Glutamatergic neuron (in vitro differentiated cells): ENCODE measurements around the gene C1orf174. TPM values are rescaled to one million over a fixed set of nuclear protein-coding genes. Genes with fewer than 3 reads are reported as not detected.

Source experiments
- DNase-seq: peaks from one replicate; pipeline ENCODE4 v3.0.0; 2022
- H3K27ac Mint-ChIP-seq: one replicate; pipeline ENCODE4 v1.8.0; 2020; ENCODE audit warnings: mild to moderate bottlenecking, mixed read lengths, inconsistent platforms; ENCODE audit not compliant: unreplicated experiment
- H3K27me3 Mint-ChIP-seq: one replicate; pipeline ENCODE4 v1.8.0; 2020; ENCODE audit warnings: mild to moderate bottlenecking, moderate library complexity, mixed read lengths, inconsistent platforms; ENCODE audit not compliant: unreplicated experiment
- H3K36me3 Mint-ChIP-seq: one replicate; pipeline ENCODE4 v1.8.0; 2020; ENCODE audit warnings: mild to moderate bottlenecking, mixed read lengths, inconsistent platforms; ENCODE audit not compliant: unreplicated experiment
- H3K4me1 Mint-ChIP-seq: one replicate; pipeline ENCODE4 v1.8.0; 2020; ENCODE audit warnings: mild to moderate bottlenecking, low read depth, mixed read lengths, inconsistent platforms; ENCODE audit not compliant: unreplicated experiment
- H3K4me3 Mint-ChIP-seq: one replicate; pipeline ENCODE4 v1.8.0; 2020; ENCODE audit warnings: mild to moderate bottlenecking, mixed read lengths, inconsistent platforms; ENCODE audit not compliant: unreplicated experiment
- H3K9me3 Mint-ChIP-seq: one replicate; pipeline ENCODE4 v1.8.0; 2020; ENCODE audit warnings: mild to moderate bottlenecking, moderate library complexity, mixed read lengths, inconsistent platforms; ENCODE audit not compliant: unreplicated experiment
- total RNA-seq: library from RNA; stranded (reverse); fragmentation: NEBNext Ultra II Directional; extraction: Animal tissue kit (Norgen Biotek cat#: 25700); gene quantifications from one replicate; pipeline ENCODE4 v1.2.1, GENCODE V29; 2021; ENCODE audit not compliant: unreplicated experiment
- TF ChIP-seq, protein P1 (sequence below): fragments of 200-600 bp; sonication (generic); IDR thresholded peaks from one replicate; pipeline ENCODE4 v1.5.0; 2021; ENCODE audit not compliant: partially characterized antibody, unreplicated experiment

The C1orf174 gene
- total RNA-seq, 1 donor from 2014 or later = 16.9 TPM

GRCh38 chr1:3944578-3945125 lies 44.6 kb upstream of the C1orf174 start:
- H3K36me3 Mint-ChIP-seq = peaks cover 4% of the 10 kb centered on the region
- no peak for DNase-seq
- H3K27ac Mint-ChIP-seq = no peak overlapping the region
- no peaks in the 10 kb centered on the region for H3K4me1 Mint-ChIP-seq
- TF ChIP-seq, protein P1, sequence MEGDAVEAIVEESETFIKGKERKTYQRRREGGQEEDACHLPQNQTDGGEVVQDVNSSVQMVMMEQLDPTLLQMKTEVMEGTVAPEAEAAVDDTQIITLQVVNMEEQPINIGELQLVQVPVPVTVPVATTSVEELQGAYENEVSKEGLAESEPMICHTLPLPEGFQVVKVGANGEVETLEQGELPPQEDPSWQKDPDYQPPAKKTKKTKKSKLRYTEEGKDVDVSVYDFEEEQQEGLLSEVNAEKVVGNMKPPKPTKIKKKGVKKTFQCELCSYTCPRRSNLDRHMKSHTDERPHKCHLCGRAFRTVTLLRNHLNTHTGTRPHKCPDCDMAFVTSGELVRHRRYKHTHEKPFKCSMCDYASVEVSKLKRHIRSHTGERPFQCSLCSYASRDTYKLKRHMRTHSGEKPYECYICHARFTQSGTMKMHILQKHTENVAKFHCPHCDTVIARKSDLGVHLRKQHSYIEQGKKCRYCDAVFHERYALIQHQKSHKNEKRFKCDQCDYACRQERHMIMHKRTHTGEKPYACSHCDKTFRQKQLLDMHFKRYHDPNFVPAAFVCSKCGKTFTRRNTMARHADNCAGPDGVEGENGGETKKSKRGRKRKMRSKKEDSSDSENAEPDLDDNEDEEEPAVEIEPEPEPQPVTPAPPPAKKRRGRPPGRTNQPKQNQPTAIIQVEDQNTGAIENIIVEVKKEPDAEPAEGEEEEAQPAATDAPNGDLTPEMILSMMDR = no peak
- H3K27me3 Mint-ChIP-seq = peaks cover 7% of the 10 kb centered on the region
- no peak overlapping the region for H3K4me3 Mint-ChIP-seq
- peaks cover 16% of the 10 kb centered on the region for H3K9me3 Mint-ChIP-seq

GRCh38 chr1:3943806-3944577 lies 43.9 kb upstream of the C1orf174 start:
- TF ChIP-seq, protein P1 = no peak
- Mint-ChIP-seq H3K4me1 (no peaks in the 10 kb centered on the region), H3K27ac (no peak overlapping the region), H3K9me3 (peaks cover 15% of the 10 kb centered on the region), H3K36me3 (peaks cover 4% of the 10 kb centered on the region), H3K4me3 (no peak overlapping the region), H3K27me3 (peaks cover 7% of the 10 kb centered on the region)
- no peak for DNase-seq

DNA sequence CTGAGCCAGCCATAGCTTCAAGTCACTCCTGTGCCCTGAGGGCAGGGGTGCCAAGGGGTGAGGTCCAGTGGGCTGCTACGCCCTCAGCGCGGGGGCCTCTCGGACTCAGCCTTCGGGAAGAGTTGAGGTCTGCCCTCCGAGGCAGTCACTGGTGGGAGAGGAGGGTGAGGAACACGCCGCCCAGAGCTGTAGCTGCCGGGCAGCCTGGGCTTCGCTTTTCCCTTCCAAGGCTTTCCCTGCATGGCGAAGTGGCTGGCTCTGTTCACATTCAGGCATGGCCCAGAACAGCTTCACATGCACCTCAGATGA lies 43.0 kb upstream of the C1orf174 start:
- TF ChIP-seq, protein P1 = no peak
- Mint-ChIP-seq H3K4me1 (no peaks in the 10 kb centered on the region), H3K9me3 (peaks cover 20% of the 10 kb centered on the region), H3K27me3 (peaks cover 6% of the 10 kb centered on the region), H3K27ac (no peak overlapping the region), H3K36me3 (peaks cover 9% of the 10 kb centered on the region), H3K4me3 (no peak overlapping the region)
- DNase-seq = no peak

DNA sequence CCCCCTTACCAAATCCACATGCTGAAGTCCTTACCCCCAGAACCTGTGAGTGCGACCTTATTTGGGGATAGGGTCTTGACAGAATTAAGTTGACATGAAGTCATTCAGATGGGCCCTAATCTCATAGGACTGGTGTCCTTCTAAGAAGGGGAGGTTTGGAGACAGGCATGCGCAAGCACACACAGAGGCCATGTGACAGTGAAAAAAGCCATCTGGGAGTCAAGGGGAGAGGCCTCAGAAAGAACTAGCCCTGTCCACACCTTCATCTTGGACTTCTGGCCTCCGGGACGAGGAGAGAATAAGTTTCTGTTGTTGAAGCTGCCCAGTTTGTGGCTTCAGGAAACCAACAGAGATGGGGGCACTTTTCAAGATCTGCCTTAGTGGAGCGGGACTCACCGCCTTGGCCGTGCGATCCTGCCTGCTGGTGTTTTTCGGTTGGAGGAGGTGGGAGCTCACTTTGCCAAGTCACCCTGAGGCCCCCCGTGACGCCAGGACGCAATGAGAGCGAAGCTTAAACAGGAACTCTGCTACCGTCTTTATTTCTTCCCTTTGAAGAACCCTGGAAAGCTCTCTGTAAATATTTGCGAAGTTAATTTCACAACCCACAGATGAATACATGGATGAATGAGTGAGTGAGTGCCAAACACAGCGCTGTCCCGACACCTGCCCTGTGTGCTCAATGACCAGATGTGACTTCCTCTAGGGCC lies 42.5 kb upstream of the C1orf174 start:
- H3K27ac Mint-ChIP-seq = no peak overlapping the region
- H3K4me1 Mint-ChIP-seq = no peaks in the 10 kb centered on the region
- peaks cover 6% of the 10 kb centered on the region for H3K27me3 Mint-ChIP-seq
- DNase-seq = no peak
- TF ChIP-seq, protein P1 = no peak
- H3K9me3 Mint-ChIP-seq = peaks cover 21% of the 10 kb centered on the region
- peaks cover 9% of the 10 kb centered on the region for H3K36me3 Mint-ChIP-seq
- H3K4me3 Mint-ChIP-seq = no peak overlapping the region
